ENCODE data around the gene ABCC2.

DNA sequence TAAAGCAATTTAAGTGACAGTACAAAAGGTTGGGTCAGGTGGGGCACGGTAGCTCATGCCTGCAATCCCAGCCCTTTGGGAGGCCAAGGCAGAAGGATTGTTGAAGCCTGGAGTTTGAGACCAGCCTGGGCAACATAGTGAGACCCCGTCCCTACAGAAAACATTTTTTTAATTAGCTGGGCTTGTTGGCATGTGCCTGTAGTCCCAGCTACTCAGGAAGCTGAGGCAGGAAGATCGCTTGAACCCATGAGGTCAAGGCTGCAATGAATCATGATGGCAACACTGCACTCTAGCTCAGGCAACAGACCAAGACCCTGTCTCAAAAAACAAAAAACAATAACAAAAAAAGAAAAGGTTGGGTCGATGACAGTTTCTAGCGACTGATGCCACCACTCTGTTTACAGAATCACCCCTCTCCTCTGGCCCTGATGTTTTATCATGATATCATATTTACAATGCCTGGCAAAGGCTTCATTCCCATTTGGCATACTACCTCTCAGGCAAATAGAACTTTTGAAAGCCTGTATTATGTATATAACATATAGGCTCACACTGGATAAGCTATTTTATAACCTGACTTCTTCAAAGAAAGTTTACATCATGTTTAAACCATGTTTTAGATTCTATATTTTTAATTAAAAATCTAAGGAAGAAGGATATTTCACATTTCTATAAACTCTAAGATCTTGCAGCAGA lies 558 bp upstream of the ABCC2 start:
- TF ChIP-seq, protein P1, sequence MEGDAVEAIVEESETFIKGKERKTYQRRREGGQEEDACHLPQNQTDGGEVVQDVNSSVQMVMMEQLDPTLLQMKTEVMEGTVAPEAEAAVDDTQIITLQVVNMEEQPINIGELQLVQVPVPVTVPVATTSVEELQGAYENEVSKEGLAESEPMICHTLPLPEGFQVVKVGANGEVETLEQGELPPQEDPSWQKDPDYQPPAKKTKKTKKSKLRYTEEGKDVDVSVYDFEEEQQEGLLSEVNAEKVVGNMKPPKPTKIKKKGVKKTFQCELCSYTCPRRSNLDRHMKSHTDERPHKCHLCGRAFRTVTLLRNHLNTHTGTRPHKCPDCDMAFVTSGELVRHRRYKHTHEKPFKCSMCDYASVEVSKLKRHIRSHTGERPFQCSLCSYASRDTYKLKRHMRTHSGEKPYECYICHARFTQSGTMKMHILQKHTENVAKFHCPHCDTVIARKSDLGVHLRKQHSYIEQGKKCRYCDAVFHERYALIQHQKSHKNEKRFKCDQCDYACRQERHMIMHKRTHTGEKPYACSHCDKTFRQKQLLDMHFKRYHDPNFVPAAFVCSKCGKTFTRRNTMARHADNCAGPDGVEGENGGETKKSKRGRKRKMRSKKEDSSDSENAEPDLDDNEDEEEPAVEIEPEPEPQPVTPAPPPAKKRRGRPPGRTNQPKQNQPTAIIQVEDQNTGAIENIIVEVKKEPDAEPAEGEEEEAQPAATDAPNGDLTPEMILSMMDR (IDR thresholded peaks at IDR 0.05), result no peak
- no peak for TF ChIP-seq EZH2 (IDR thresholded peaks at IDR 0.05; ENCODE audit: borderline replicate concordance, insufficient read depth, low read depth, low read length, poor library complexity, severe bottlenecking)
